HG03196 (cell line): Measurements from ENCODE around the gene GIGYF2.

ENCODE experiments used
- ATAC-seq: cut with Tn5 transposase; IDR thresholded peaks from one replicate; pipeline ENCODE4 v1.9.1; 2021; ENCODE audit not compliant: unreplicated experiment

The GIGYF2 gene

DNA sequence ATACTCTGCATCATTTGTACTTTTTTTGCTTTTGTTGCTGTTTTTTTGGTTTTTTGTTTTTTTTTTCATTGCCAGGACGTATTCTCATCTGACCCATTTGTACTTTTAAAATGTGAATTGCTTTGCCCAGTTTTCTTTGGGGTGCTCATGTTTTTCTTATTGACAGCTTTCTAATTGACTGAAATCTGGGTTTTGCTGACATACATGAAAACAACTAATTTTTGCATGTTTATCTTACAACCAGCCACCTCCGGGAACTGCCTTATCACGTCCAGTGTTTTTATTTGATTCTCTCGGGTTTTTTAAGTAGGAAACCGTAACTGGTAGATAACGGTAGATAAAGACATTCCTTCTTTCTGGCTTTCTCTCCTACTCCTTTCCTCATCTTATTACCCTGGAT is 211.6 kb downstream of the GIGYF2 start:
- ATAC-seq, result no peak
